ENCODE measurements around the gene TMEM154.

TMEM154 gene

GRCh38 chr4:152588869-152589268, 90.9 kb downstream of the TMEM154 start:
- no peak for DNase-seq

- DNase-seq, result no peak
These were observed 92.7 kb downstream of the TMEM154 start for GRCh38 chr4:152587127-152587526.

GRCh38 chr4:152586668-152587067, 93.1 kb downstream of the TMEM154 start:
- no peak for DNase-seq

GRCh38 chr4:152585023-152585441, 94.8 kb downstream of the TMEM154 start:
- no peak for DNase-seq

- DNase-seq, result no peak
These were observed 98.1 kb downstream of the TMEM154 start for GRCh38 chr4:152581536-152582160.

GRCh38 chr4:152579916-152580315, 99.9 kb downstream of the TMEM154 start:
- no peak for DNase-seq

- DNase-seq, result no peak
These were observed 100.6 kb downstream of the TMEM154 start for GRCh38 chr4:152579107-152579764.

GRCh38 chr4:152578670-152579069, 101.1 kb downstream of the TMEM154 start:
- DNase-seq, result no peak

GRCh38 chr4:152577708-152578396, 101.9 kb downstream of the TMEM154 start:
- no peak for DNase-seq

- no peak for DNase-seq
These were observed 104.3 kb downstream of the TMEM154 start for GRCh38 chr4:152575533-152575932.

- no peak for DNase-seq
These were observed 105.9 kb downstream of the TMEM154 start for GRCh38 chr4:152573861-152574260.

- DNase-seq, result no peak
These were observed 107.2 kb downstream of the TMEM154 start for GRCh38 chr4:152572417-152573086.

GRCh38 chr4:152571770-152572169, 108.0 kb downstream of the TMEM154 start:
- no peak for DNase-seq

GRCh38 chr4:152571296-152571695, 108.5 kb downstream of the TMEM154 start:
- DNase-seq, result no peak
